GM23338 (cell line): ENCODE data around the gene MED16. TPM values are rescaled to one million over a fixed set of nuclear protein-coding genes. Genes with fewer than 3 reads are reported as not detected.

Experiments
- ATAC-seq: fragments of 200-7000 bp; cut with Tn5 transposase; 3 replicates; pipeline ENCODE4 v1.9.1; 2020
- DNase-seq: peaks from one replicate; pipeline ENCODE4 v3.0.0-alpha.2; 2015; ENCODE audit warnings: low spot score
- H2AFZ ChIP-seq: fragments of 200-600 bp; sonication (generic); 2 replicates; pipeline ENCODE4 v1.8.0; 2016; ENCODE audit warnings: antibody characterized with exemption, mild to moderate bottlenecking, moderate library complexity
- H3F3A ChIP-seq: fragments of 200-600 bp; sonication (generic); replicated peaks from 2 replicates; pipeline ENCODE4 v1.8.0; 2017; ENCODE audit warnings: antibody characterized with exemption, mixed run types, low read depth
- H3K27ac ChIP-seq: fragments of 200-600 bp; sonication (generic); 2 replicates; pipeline ENCODE4 v1.6.1; 2016; ENCODE audit warnings: low read depth
- H3K27me3 ChIP-seq: fragments of 200-600 bp; sonication (generic); 2 replicates; pipeline ENCODE4 v1.8.0; 2016; ENCODE audit warnings: mild to moderate bottlenecking, mixed run types, moderate library complexity; ENCODE audit not compliant: insufficient read depth
- H3K36me3 ChIP-seq: fragments of 200-600 bp; sonication (generic); 2 replicates; pipeline ENCODE4 v1.8.0; 2016; ENCODE audit warnings: mild to moderate bottlenecking; ENCODE audit not compliant: insufficient read depth
- H3K4me1 ChIP-seq: fragments of 200-600 bp; sonication (generic); 2 replicates; pipeline ENCODE4 v1.8.0; 2016; ENCODE audit warnings: mild to moderate bottlenecking, moderate library complexity; ENCODE audit not compliant: insufficient read depth
- H3K4me2 ChIP-seq: fragments of 200-600 bp; sonication (generic); 2 replicates; pipeline ENCODE4 v1.7.1; 2017; ENCODE audit warnings: mixed run types
- H3K4me3 ChIP-seq: fragments of 200-600 bp; sonication (generic); 2 replicates; pipeline ENCODE4 v1.6.1; 2016; ENCODE audit warnings: mixed run types
- H3K79me2 ChIP-seq: fragments of 200-600 bp; sonication (generic); replicated peaks from 2 replicates; pipeline ENCODE4 v1.8.0; 2017; ENCODE audit warnings: mild to moderate bottlenecking; ENCODE audit not compliant: insufficient read depth
- H3K9me2 ChIP-seq: fragments of 200-600 bp; sonication (generic); 2 replicates; pipeline ENCODE4 v1.8.0; 2017; ENCODE audit not compliant: insufficient read depth
- H4K20me1 ChIP-seq: fragments of 200-600 bp; sonication (generic); replicated peaks from 2 replicates; pipeline ENCODE4 v1.8.0; 2017; ENCODE audit warnings: mild to moderate bottlenecking; ENCODE audit not compliant: insufficient read depth
- H3K27ac Mint-ChIP-seq: 2 replicates; pipeline ENCODE4 v1.8.0; 2020; ENCODE audit warnings: inconsistent platforms, mild to moderate bottlenecking, moderate library complexity, mixed read lengths
- H3K27me3 Mint-ChIP-seq: 3 replicates; pipeline ENCODE4 v1.8.0; 2022; ENCODE audit warnings: low read depth, mild to moderate bottlenecking, moderate library complexity, mixed read lengths, inconsistent platforms; ENCODE audit not compliant: insufficient read depth, poor library complexity
- H3K36me3 Mint-ChIP-seq: 3 replicates; pipeline ENCODE4 v1.8.0; 2021; ENCODE audit warnings: low read depth, mild to moderate bottlenecking, inconsistent platforms, moderate library complexity, mixed read lengths
- H3K4me1 Mint-ChIP-seq: 3 replicates; pipeline ENCODE4 v1.8.0; 2020; ENCODE audit warnings: mild to moderate bottlenecking, inconsistent platforms, mixed read lengths
- H3K4me3 Mint-ChIP-seq: 3 replicates; pipeline ENCODE4 v1.8.0; 2021; ENCODE audit warnings: moderate library complexity, mild to moderate bottlenecking, inconsistent platforms, mixed read lengths
- H3K9me3 Mint-ChIP-seq: 3 replicates; pipeline ENCODE4 v1.8.0; 2020; ENCODE audit warnings: moderate library complexity, mild to moderate bottlenecking, inconsistent platforms, mixed read lengths
- CREB1 ChIP-seq: fragments of 250-450 bp; sonication (Bioruptor Pico); IDR thresholded peaks from 2 replicates; pipeline ENCODE4 v1.5.0; 2020; ENCODE audit warnings: low read depth, mild to moderate bottlenecking, moderate library complexity
- CTCF ChIP-seq, 2 experiments: fragments of 200-600 bp in 1 of 2; sonication (generic) in 1 of 2; conservative IDR thresholded peaks; 2 replicates each; pipeline versions ENCODE4 v1.5.1 to v1.6.1; 2016 to 2017; ENCODE audit warnings: antibody characterized with exemption in 2 of 2, low read depth in 2 of 2, mild to moderate bottlenecking in 2 of 2, moderate library complexity in 1 of 2
- ETS1 ChIP-seq: IDR thresholded peaks from 2 replicates; pipeline ENCODE4 v1.6.1; 2016; ENCODE audit warnings: antibody characterized with exemption
- EZH2 ChIP-seq: fragments of 200-600 bp; sonication (generic); IDR thresholded peaks from one replicate; pipeline ENCODE4 v1.8.0; 2017; ENCODE audit warnings: antibody characterized with exemption, mild to moderate bottlenecking, low read depth; ENCODE audit not compliant: unreplicated experiment
- EZH2phosphoT487 ChIP-seq: fragments of 200-600 bp; sonication (generic); IDR thresholded peaks from one replicate; pipeline ENCODE4 v1.8.1; 2018; ENCODE audit warnings: antibody characterized with exemption; ENCODE audit not compliant: unreplicated experiment
- NANOG ChIP-seq: IDR thresholded peaks from 2 replicates; pipeline ENCODE4 v1.6.1; 2016; ENCODE audit warnings: antibody characterized with exemption, borderline replicate concordance
- POLR2AphosphoS5 ChIP-seq: IDR thresholded peaks from 2 replicates; pipeline ENCODE4 v1.6.1; 2016; ENCODE audit warnings: antibody characterized with exemption, low read depth
- STAT1 ChIP-seq: IDR thresholded peaks from one replicate; pipeline ENCODE4 v1.6.1; 2016; ENCODE audit warnings: antibody characterized with exemption; ENCODE audit not compliant: unreplicated experiment
- ZNF114 ChIP-seq: fragments of 250-450 bp; sonication (Bioruptor Pico); IDR thresholded peaks from 2 replicates; pipeline ENCODE4 v1.5.0; 2020; ENCODE audit warnings: mild to moderate bottlenecking, moderate library complexity
- ZNF331 ChIP-seq: fragments of 250-450 bp; sonication (Bioruptor Pico); IDR thresholded peaks from 2 replicates; pipeline ENCODE4 v1.5.0; 2020; ENCODE audit warnings: low read depth, mild to moderate bottlenecking, moderate library complexity
- ZNF462 ChIP-seq: fragments of 250-450 bp; sonication (Bioruptor Pico); IDR thresholded peaks from 2 replicates; pipeline ENCODE4 v1.5.0; 2020; ENCODE audit warnings: mild to moderate bottlenecking, moderate library complexity
- polyA plus RNA-seq: library from polyadenylated mRNA; unstranded; fragments of >200 nt; fragmentation: Nextera tagmentation; extraction: Ambion mirVana; gene quantifications from 2 replicates; pipeline ENCODE4 v1.2.1, GENCODE V29; 2016
- total RNA-seq: library from RNA; depleted of rRNA; stranded (reverse); fragments of >200 nt; shearing (Covaris generic); gene quantifications from 2 replicates; pipeline ENCODE4 v1.2.3, GENCODE V29; 2014

MED16 gene
- total and polyA plus RNA-seq, 2 experiments from 2014 or later: 52.7 to 73.6 TPM

DNA sequence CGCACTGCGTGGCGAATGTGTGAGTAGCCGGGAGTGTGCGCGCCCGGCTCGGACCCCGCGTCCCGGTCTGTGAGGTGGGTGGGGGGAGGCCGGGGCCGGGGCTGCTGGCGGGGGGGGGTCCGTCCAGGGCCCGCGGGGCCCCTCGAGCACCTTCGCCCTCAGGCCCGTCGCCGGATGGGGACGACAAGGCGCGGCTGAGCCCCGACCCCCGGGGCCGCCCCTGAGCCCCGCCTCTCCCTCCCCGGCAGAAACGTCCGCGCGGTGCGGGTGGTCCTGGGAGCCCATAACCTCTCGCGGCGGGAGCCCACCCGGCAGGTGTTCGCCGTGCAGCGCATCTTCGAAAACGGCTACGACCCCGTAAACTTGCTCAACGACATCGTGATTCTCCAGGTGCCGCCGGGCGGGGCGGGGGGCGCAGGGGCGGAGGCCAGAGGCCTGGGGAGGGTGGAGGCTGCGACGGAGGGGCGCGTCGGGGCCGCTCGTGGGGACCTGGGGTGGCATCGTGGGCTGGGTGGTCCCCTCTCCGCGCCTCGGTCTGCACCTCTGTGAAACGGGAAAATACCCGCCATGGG is 39.9 kb downstream of the MED16 start (continued):
- TF ChIP-seq ZNF331 (CRISPR knock-in tag) (no peak), CREB1 (CRISPR knock-in tag) (no peak), ETS1 (no peak)

- H3K27ac ChIP-seq: no peak within 1 kb of the TSS
- no peaks in the 10 kb centered on the region; the same call in 1 of the 2 replicates for H4K20me1 ChIP-seq
- Mint-ChIP-seq H3K27ac (no peak within 1 kb of the TSS), H3K9me3 (no peaks in the 10 kb centered on the region), H3K4me1 (peaks cover under 1% of the 10 kb centered on the region; the same call in 1 of the 3 replicates), H3K4me3 (no peak within 1 kb of the TSS), H3K27me3 (peaks cover 6% of the 10 kb centered on the region), H3K36me3 (no peaks in the 10 kb centered on the region)
- H3K9me2 ChIP-seq: no peaks in the 10 kb centered on the region
- H3K79me2 ChIP-seq: no peaks in the 10 kb centered on the region
- H3K27me3 ChIP-seq: no peaks in the 10 kb centered on the region
- H3K4me3 ChIP-seq: no peak within 1 kb of the TSS
- no peaks in the 10 kb centered on the region for H3K36me3 ChIP-seq
- peaks cover 10% of the 10 kb centered on the region; the same call in 1 of the 2 replicates for H3F3A ChIP-seq
- no peaks in the 10 kb centered on the region for H3K4me1 ChIP-seq
- no peak for ATAC-seq
- H3K4me2 ChIP-seq: no peak within 1 kb of the TSS
- no peak within 1 kb of the TSS for H2AFZ ChIP-seq
- DNase-seq: no peak
- no peak for TF ChIP-seq ZNF331 (CRISPR knock-in tag)
- no peak for TF ChIP-seq CTCF (conservative IDR thresholded peaks at IDR 0.05; ENCODE audit: low read depth in 2 of 2)
- TF ChIP-seq STAT1: no peak
- no peak for TF ChIP-seq EZH2
- no peak for TF ChIP-seq CREB1 (CRISPR knock-in tag)
- no peak for TF ChIP-seq ZNF114 (CRISPR knock-in tag)
- no peak for TF ChIP-seq EZH2phosphoT487
- no peak for TF ChIP-seq ETS1
- TF ChIP-seq NANOG: no peak
- no peak for TF ChIP-seq POLR2AphosphoS5
- TF ChIP-seq ZNF462 (CRISPR knock-in tag): no peak
These were observed 40.6 kb downstream of the MED16 start, which contains the start of gene ELANE for GRCh38 chr19:852136-853013. TSS of gene ELANE (plus strand) at chr19:852303. CDS start at chr19:852329, 26 bp downstream.
